GM21390 (cell line): ENCODE data around the gene UBE2H.
"Not testable (repeated sequence)": the region's sequence is repeated elsewhere in the genome, so short reads cannot be mapped to it uniquely, and the experiment has no call there.

Experiments
- ATAC-seq: cut with Tn5 transposase; IDR thresholded peaks from one replicate; pipeline ENCODE4 v1.9.1; 2021; ENCODE audit not compliant: unreplicated experiment

Gene UBE2H

DNA sequence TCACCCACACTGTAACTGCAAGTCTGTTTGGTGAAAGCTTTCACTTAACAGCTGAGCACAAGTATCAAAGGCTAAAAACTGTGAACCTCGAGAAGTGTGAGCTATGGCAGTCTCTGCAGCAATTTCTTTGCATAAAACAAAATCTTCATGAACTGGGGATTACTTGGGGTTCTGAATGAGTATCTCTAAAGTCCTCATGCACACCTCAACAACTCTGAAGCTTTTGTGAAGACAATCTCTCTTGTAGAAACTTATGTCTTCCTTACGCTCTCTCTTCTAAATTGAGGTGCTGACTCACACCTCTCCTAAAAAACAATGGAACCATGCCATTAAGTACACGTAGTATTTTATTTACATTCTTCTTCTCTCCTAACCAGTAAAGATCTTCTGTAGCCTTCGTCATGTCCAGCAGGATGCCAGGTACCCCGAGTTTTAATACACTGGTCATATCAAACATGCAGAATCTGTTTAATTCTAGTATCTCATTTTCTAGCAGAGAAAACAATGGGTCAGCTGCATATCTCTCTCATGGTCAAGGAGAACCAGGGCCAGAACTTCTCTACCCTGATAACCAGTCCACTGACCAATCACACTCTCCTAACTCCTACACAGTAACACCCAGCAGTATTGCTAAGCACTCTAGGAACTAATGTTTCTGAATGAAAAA lies 76.9 kb downstream of the UBE2H start:
- no peak for ATAC-seq

GRCh38 chr7:129875160-129875559 lies 77.6 kb downstream of the UBE2H start:
- ATAC-seq, result no peak

GRCh38 chr7:129874722-129875121 lies 78.0 kb downstream of the UBE2H start:
- ATAC-seq, result no peak

DNA sequence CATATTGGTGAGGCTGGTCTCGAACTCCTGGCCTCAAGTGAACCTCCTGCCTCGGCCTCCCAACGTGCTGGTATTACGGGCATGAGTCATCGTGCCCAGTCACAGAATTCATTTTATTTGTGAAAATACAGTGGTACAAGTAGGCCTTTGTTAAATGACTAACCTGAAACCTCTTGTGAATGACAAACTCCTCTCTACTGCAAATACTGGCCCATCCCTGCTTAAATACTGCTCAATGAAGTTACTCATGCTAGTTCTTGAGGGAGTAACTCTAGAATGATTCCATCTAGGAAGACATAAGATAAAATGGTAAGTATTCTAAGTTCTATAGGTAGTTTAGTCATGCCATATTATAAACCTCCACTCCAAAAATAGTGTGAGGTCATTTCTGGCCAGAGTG lies 80.7 kb downstream of the UBE2H start:
- no peak for ATAC-seq

GRCh38 chr7:129870668-129871067 lies 82.1 kb downstream of the UBE2H start:
- ATAC-seq, result no peak

DNA sequence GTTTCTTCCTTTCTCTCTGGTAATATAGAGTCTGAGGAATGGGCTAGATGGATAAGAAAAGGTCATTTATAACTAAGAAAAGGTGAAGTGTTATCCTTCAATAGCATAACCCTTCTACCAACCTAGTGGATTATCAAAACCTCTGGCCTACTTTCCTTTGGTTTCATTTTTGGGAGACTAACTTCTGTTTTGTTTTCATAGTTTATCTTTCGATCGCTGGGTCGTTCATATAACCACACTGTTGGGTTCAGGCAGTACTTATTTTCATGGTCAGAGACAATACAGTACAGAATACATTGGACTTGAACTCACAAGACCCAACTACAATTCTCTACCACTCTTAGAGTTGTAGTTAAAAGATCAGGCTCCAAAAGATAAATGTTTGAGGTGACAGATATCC lies 86.5 kb downstream of the UBE2H start:
- no peak for ATAC-seq

DNA sequence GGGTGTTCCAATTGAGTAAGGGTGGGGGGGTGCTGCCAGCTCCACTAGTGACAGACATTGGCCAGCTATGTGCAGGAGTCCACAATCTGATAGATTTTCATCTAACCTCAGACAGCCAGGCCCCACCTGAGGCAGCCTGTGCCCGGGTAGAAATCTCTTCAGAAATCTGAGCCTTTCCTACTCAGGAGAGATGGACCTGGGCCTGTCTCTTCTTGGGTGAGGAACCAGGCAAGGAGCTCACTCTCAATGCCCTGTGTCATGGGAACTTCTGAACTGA lies 86.9 kb downstream of the UBE2H start:
- no peak for ATAC-seq

GRCh38 chr7:129865093-129865924 lies 87.5 kb downstream of the UBE2H start:
- no peak for ATAC-seq

GRCh38 chr7:129864676-129865075 lies 88.1 kb downstream of the UBE2H start:
- not testable (repeated sequence) for ATAC-seq

DNA sequence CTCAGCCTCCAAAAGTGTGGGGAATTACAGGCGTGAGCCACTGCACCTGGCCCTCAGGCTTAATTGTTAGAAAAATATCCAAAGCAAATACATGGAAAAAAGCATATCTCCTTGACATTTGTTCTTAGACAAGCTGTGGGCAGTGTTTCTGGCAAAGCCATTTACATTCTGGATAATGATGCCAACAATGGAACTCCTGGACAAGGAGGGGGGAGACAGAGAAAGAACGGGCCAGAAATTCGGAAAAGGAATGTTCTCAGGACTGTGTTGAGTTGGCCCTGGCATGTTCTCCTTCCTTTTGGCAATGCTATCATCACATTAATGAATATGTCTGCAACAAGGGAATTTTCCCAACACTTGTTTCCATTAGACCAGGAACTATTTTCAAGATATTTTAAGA lies 88.7 kb downstream of the UBE2H start:
- no peak for ATAC-seq

GRCh38 chr7:129862682-129863081 lies 90.1 kb downstream of the UBE2H start:
- ATAC-seq, result no peak

DNA sequence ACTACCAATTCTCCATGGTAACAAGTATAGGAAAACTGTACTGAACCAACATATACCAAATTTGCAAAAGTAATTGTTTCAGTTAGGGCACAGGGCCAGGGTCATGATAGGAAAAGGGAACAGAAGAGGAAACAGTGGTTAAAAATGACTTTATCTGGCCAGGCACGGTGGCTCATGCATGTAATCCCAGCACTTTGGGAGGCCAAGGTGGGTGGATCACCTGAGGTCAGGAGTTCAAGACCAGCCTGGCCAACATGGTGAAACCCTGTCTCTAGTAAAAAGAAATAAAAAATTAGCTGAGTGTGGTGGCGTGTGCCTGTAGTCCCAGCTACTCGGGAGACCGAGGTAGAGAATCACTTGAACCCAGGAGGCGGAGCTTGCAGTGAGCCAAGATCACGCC lies 92.0 kb downstream of the UBE2H start:
- ATAC-seq, result not testable (repeated sequence)

DNA sequence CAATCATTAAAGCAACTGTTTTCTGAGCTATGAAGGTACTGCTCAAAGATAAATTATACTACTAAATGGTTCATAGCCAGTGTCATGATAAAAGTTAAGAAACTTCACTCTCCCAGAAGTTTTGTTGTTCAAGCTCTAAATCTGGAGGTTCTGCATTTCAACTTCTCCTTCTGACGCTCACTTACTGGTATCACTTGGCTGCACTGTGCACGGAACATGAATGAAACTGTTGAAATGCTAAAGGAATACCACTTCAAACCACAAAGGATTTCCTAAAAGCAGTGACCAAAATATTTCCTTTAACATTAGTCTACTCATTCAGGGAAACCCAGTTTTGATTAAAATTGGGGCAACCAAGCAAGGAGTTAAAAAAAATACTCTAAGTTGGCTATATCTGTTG lies 93.6 kb downstream of the UBE2H start:
- ATAC-seq, result peak; percentile 55

GRCh38 chr7:129858490-129858889 lies 94.3 kb downstream of the UBE2H start:
- ATAC-seq, result no peak

- no peak for ATAC-seq
Observed at GRCh38 chr7:129857313-129857712, 95.4 kb downstream of the UBE2H start.

GRCh38 chr7:129855935-129856717 lies 96.6 kb downstream of the UBE2H start:
- ATAC-seq, result no peak

GRCh38 chr7:129855234-129855673 lies 97.5 kb downstream of the UBE2H start:
- ATAC-seq, result no peak

DNA sequence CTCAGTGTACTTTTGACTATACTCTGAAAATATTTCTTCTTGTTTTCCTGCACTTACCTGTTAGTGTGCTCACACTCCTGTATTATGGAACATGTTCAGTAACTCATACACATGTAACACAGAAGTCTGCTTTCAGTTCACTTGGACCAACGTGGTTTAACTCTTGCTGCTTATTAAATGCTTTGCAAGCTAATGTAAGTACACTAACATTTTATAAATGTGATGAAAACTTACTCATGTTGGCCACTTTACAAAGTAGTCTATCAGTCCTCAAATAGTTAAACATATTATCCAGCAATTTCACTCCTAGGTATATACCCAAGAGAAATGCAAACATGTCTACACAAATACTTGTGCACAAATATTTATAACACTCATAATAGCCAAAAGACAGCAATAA lies 98.4 kb downstream of the UBE2H start:
- no peak for ATAC-seq

- no peak for ATAC-seq
Observed at GRCh38 chr7:129853661-129854268, 99.0 kb downstream of the UBE2H start.

DNA sequence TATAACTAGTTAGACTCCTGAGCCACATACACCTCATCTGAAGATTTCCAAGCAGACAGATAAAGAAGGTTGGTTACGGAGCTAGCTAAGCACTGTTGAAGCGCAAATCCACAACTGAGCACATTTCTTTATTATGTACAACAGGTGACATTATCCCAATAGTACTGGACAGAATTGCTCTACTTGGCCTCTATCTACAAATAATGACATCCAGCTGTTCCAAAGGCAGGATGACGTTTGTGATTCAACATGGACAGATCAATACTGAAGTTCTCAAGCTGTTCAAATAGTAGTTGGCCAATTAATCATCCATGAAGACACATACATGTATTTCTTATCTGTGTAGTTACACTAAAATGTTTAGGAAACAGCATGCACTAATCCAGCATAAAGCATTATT lies 101.0 kb downstream of the UBE2H start:
- ATAC-seq, result no peak

GRCh38 chr7:129851174-129851573 lies 101.6 kb downstream of the UBE2H start:
- ATAC-seq, result no peak

GRCh38 chr7:129848436-129848835 lies 104.3 kb downstream of the UBE2H start:
- no peak for ATAC-seq
